ENCODE measurements around the gene AVPI1.
"Not testable (repeated sequence)": the region's sequence is repeated elsewhere in the genome, so short reads cannot be mapped to it uniquely, and the experiment has no call there.

Gene AVPI1

DNA sequence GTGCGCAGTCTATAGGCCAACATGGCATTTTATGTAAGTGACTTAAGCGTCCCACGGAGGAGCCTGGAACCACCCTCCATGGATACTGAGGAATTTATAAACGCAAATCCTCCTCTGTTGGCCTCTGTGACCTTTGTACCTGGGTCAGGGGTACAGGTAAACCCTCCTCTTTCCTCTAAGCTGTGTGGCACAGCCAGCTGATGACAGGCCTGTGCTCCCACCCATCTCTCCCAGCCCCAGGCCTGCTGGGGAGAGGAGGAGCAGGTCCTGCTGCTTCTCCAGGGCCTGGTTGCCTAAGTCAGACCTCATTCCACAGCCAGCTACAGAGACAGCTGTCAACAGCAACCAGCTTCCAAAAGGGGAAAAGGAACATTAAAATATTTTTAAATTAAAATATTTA is 5.0 kb downstream of the AVPI1 start:
- DNase-seq (ENCODE audit: low spot score) = no peak

DNA sequence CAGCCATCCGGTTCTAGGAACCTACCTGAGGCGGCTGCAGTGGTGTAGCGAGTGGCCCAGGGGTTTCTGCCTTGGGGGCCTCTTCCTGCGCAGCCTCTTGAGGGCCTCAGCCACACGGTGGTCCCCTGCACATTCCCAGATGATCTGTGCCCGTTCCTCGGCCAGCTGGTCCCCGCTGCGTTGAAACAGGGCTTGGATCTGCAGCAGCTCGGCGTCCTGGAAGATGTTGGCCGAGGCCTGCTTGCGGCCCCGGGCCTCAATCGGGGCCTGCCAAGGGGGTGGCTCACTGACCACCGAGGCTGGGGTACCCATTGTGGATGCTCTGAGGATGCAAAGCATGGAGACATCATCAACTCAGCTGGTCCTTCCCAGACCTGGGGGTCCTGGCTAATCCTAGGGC is 7.4 kb downstream of the AVPI1 start:
- no peak for DNase-seq (ENCODE audit: low spot score)

DNA sequence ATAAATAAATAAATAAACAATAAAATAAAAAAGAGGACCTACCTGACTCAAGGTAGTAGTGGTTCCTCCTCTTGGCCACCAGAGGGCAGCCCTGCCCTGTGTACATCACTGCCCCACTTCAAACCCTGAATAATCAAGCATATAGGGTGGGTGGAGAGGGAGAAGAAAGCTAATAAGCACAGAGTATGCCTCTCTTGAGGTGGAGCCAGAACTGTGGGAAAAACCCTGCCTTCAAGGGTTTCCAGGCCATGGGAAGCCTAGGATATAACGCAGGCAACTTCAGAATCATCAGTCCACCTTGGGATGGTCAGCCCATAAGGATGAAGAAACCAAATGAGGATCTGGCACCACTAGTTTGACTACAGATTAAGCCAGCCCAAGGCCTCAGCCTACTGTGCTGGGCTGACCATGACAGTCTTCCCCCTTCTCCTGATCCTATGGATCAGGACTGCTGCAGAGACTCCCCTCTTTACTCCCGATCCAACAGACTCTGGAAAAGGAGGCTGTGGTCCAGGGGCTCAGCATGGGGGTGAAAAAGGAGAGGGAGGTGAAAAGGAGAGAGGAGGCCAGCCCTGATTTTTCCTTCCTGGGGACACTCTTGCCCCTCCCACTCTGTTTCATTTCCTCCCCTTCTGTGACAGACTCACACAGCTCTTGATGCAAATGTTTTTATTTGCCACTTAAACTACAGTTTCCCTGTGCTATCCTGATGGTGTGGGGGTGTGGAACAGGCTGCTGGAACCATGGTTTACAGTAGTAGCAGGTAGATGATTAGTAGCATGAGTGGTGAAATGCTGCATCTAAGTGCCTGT is 10.1 kb downstream of the AVPI1 start:
- peak; percentile 58 for DNase-seq (ENCODE audit: low spot score)

DNA sequence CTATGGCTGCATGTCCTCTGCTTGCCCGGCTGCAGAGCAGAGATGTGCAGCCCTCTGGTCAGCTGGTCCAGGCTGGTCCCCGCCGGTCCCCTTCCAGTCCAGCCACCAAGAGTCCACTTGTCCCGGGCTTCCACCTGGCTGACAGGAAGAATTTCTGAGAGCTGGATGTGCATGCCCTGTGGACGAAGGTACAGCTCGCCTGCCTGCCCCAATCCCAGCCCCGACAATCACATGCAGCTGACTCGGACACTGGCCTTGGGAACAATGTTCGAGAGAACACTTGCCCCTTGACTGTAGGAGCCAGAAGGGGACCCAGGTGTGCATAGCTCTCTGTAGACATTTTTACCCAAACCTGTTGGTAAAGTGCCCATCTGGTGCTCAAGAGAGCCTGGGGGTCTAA is 11.8 kb downstream of the AVPI1 start:
- DNase-seq (ENCODE audit: low spot score) = no peak

DNA sequence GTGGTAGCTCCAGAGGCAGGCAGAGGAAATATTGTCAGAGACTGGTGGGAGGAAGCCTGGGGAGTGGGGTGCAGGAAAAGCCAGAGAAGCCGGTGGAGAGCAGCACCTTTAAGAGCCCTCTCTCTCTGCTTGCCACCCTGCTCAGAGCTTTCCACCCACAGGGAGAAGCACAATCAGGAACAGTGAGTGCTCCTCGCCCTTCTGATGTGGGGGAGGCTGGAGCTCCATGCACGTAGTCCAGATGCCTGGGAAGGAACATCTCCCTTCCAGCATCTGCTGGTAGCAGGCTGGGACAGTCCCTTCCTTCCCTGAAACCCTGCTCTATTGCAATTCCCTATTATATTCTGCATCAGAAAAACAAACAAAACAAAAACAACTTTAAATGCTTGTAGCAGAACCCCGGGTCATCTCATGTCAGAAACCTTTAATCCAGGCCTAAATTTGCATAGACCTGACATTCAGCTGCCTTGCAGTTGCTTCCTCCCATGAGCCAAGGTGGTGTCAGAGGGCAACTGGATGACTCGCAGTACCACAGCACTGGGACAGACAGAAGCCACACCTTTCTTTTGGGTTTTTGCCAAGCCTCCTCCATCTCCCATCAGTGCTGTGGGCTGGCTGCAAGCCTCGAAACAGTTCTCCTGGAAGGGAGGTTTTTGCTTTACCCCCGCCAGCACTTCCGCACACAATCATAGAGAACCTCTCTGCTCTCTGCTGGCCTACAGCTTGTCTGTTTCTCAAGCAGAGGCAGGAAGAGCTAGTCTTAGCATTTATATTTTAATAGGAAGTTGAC is 13.1 kb downstream of the AVPI1 start:
- peak; percentile 74 for DNase-seq (ENCODE audit: low spot score)

DNA sequence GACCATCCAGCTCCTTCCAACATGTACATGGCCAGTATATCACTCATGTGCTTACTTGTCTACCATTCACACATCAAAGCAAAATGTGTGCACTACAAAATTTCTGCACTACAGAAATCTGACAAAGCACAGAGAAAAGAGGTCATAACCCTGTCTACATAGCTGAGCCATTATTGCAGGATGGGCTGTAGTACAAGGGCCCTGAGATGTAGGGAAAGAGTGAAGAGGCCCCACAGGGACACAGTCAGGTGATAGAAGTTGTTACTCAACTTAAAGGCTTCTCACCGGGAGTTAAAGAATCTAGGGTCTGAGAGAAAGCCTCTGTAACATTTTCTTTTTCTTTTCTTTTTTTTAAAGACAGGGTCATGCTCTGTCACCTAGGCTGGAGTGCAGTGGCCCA is 17.5 kb downstream of the AVPI1 start:
- no peak for DNase-seq (ENCODE audit: low spot score)

DNA sequence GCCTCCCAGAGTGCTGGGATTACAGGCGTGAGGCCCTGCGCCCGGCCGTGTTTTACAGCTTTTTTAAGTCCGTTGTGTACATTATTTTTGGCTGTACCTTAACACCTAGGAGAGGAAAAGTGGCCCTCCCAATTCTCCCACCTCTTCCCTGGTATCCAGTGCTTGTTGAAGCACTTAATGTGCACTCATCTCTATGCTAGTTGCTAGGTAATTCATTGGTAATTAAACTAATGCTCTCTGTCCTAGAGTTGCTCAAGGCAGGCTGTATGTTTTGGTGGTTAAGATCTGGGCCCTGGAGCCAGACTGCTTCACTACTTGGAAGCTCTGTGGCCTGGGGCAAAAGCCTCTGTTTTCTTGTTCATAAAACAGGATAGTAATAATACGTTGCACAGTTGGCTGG is 19.6 kb downstream of the AVPI1 start:
- DNase-seq (ENCODE audit: low spot score) = no peak

DNA sequence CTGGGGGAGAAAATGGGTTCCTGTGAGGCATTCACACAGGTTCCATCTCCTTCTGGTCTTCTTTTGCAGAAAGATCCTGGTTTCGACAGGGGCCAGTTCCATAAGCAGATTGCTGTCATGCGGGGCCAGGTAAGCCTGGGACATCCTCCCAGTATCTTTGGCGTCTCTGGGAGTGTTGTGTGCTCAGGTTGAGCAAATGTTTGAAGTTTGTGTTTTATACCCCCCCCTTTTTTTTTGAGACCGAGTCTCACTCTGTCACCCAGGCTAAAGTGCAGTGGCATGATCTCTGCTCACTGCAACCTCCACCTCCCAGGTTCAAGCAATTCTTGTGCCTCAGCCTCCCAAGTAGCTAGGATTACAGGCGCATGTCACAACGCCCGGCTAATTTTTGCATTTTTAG is 20.0 kb downstream of the AVPI1 start:
- no peak for DNase-seq (ENCODE audit: low spot score)

DNA sequence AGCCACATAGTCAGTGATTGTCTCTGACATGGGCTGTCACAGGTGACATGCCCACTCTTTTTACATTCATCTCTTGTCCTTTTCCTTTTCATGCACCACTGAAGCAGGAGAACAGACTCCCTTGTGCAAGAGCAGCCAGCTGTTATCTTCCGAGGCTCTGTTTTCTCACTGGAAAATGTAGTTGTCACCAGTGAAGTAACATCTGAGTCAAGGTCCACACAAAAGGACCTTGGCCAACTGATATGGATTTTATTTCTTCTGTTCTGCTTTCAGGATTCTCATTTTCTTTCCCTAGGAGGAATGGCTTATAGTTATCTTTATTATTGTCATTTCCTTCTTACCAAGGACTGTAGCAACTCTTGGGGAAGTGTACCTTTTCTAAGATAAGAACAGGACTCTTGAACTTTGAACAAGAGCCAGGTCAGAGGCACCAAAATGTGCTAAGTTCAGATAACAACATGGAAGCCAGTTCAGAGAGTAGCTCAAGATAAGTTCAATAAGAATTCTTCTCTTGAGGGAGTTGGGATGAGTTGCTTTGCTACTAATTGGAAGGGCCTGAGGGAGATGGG is 22.7 kb downstream of the AVPI1 start:
- no peak for DNase-seq (ENCODE audit: low spot score)

DNA sequence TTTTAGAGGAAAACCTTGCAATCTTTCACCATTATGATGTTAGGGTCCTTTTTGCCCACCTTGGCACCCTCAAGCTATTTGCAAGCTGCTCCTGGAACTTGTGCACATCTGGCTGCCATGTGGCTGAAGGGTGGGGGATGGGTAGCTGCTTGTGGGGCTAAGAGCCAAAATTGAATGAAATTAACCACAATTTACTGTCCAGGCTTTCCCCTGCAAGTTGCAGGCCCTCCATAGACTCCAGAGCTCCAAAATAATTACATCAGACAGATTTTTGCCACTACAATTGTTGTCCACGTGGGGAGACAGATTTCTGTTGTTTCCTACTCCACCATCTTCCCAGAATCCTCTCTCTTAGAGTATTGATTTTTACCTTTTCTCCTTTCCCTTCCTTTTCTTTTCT is 27.5 kb downstream of the AVPI1 start:
- no peak for DNase-seq (ENCODE audit: low spot score)

DNA sequence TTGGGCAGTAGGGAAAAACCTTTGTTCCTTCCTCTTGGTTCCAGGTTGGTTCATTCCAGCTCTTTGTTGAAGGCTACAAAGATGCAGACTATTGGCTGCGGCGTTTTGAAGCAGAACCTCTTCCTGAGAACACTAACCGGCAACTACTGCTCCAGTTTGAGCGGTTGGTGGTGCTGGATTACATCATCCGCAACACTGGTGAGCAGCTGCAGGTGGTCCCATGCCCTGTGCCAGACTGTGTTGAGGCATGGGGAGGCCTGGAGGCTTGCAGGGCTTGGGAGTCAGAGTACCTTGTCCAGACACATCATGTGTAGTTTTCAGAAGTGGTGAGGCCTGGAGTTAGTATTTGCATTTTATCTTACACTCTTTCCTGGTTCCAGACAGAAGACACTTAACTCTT is 30.3 kb downstream of the AVPI1 start:
- DNase-seq (ENCODE audit: low spot score) = no peak

DNA sequence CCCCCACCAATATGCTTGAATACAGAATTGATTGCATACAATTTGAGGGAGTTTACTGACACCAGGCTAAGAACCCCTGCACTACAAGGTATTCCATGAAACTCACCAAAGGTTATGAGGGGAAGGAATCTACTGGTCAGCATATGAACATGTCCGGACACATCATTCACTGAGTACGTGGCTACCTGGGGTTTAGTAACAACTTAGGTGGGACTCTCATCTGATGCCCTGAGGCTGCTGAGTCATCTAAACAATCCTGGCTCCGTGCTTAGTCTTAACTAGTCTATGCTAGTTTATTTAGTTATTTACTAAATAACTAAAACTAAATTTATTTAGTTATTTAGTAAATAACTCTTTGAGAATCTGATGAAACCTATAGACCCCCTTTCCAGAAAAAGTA is 35.3 kb downstream of the AVPI1 start:
- DNase-seq (ENCODE audit: low spot score) = no peak

DNA sequence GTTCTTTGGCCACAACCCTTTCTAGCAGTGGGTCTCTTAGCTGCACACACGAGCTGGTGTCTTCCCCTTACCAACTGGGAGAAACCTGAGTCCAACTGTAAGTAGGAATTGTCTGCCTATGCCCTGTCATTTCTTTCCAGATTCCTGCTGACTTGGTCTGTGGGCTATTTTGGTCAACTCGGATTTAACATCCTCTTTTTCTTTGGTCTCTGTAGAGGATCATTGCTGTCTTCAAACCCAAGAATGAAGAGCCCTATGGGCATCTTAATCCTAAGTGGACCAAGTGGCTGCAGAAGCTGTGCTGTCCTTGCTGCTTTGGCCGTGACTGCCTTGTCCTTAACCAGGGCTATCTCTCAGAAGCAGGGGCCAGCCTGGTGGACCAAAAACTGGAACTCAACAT is 36.3 kb downstream of the AVPI1 start:
- DNase-seq (ENCODE audit: low spot score) = no peak

DNA sequence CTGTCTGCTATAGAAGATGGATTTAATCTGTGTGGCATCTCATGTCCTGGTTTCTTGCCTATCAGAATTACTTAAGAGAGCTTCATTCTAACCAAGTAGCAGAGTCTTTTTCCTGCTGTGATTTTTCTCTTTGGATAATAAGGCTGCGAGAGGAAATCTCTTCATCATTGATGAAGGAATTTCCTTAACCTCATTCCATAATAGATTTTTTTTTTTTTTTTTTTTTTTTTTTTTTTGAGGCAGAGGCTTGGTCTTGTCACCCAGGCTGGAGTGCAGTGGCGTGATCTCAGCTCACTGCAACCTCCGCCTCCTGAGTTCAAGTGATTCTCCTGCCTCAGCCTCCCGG is 37.7 kb downstream of the AVPI1 start:
- DNase-seq (ENCODE audit: low spot score) = not testable (repeated sequence)

DNA sequence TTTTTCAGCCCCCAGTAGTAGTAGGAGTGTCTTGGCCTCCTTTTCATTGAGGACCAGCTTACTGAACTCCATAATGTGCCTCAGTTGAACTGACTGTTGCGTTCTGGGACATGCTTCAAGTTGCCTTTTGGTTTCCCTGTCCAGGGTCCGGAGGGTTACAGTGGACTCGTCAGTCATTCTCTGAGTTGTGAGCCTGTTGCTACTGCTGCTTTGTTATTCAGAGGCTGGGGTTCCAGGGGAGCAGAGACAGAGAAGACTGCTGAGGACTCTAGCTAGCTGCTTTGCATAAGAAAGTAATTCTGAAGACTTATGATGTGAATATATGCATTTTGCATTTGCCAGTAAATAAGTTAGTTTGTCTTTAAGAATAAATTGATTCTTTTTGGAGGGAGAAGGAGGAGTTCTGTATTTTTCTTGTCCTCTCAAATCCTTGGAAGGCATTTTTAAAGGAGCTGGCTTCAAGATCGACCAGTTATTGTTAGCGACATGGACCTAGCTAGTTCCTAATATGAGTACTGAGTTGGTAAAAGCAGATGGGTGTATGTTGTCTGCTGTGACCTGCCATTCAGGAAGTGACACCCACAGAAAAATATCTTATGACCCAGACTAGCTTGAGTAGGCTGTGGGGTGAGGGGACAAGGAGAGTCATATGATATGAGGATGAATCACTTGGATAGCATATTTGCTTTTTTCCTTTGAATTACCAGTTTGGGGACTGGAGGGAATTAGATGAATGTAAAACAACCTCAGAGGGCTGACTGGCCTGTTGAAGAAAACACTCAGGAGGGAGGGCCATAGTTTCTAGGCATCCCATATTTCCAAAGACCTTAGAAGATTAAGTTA is 38.3 kb downstream of the AVPI1 start:
- peak; percentile 98 for DNase-seq (ENCODE audit: low spot score)

DNA sequence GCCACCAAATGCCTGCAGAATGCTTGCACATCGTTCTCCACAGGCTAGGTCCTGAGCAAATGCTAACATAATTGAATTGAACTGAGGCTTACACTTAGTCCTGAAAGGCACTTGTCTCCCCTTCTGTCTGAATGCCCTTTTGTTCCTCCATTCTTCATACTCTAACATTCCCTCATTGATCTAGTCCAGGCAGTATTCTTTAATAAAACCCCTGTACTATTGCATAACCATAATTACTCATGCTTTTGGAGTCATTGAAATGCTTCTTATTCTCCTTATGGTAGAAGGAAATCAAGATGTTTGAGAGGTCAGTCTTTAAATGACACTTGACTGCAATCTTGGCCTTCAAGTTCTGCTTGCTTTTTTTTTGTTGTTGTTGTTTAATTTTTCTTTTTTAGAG is 39.5 kb downstream of the AVPI1 start:
- DNase-seq (ENCODE audit: low spot score) = peak; percentile 62

DNA sequence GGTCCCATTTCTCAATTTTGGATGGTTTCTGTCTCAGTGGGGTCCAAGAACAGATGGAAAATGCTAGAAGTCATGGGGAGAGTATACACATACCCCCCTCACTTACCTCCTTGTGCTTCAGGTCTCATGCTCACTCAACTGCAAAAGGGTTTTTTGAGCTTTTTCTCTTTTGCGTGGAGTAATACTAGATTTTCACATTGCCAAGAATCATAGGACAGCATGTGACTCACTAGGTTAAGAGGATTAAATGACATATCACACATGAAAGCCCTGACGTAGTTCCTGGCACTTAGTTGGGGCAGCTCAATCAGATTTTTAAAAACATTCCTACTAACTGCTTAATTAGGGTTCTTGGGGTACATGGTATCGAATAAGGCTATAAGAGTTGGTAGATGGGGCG is 42.1 kb downstream of the AVPI1 start:
- DNase-seq (ENCODE audit: low spot score) = no peak

DNA sequence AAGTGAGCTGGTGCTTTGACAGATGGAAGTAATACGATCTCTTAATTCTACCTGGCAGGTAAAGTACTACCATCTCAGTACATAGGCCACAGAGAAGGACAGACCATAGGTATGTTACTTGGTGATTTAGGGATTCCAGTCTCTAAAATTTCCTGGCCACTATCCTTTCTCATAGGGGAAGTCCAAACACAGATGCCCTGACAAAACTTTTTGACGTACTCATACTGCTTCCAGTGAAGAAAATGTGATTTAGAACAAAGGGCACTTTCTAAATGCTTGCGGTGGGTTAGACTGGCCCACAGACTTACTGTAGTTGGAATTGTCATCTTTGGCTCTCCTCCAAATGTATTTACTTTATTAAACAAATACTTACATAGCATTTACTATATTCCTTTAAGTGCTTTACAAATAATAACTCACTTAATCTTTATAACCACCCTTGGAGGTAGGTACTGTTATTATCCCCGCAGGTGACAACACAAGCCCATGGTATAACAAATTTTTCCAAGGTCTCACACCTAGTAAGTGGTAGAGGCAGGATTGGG is 43.5 kb downstream of the AVPI1 start:
- DNase-seq (ENCODE audit: low spot score) = no peak

DNA sequence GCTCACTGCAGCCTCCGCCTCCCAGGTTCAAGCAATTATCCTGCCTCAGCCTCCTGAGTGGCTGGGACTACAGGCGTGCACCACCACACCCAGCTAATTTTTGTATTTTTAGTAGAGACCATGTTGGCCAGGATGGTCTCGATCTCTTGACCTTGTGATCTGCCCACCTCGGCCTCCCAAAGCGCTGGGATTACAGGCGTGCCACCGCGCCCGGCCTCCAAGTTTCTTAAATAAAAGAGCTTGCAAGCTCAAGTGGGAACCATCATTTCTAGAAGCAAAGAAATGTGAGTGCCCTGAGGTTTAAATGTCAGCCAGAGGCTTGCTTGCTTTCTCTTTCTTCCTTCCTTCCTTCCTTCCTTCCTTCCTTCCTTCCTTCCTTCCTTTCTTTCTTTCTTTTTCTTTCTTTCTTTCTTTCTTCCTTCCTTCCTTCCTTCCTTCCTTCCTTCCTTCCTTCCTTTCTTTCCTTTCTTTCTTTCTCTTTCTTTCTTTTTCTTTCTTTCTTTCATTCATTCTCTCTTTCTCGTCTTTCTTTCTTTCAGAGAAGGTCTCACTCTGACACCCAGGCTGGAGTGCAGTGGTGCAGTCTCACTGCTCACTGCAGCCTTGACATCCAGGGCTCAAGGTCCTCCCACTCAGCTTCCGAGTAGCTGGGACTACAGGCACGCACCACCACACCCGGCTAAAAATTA is 44.4 kb downstream of the AVPI1 start:
- DNase-seq (ENCODE audit: low spot score) = not testable (repeated sequence)

DNA sequence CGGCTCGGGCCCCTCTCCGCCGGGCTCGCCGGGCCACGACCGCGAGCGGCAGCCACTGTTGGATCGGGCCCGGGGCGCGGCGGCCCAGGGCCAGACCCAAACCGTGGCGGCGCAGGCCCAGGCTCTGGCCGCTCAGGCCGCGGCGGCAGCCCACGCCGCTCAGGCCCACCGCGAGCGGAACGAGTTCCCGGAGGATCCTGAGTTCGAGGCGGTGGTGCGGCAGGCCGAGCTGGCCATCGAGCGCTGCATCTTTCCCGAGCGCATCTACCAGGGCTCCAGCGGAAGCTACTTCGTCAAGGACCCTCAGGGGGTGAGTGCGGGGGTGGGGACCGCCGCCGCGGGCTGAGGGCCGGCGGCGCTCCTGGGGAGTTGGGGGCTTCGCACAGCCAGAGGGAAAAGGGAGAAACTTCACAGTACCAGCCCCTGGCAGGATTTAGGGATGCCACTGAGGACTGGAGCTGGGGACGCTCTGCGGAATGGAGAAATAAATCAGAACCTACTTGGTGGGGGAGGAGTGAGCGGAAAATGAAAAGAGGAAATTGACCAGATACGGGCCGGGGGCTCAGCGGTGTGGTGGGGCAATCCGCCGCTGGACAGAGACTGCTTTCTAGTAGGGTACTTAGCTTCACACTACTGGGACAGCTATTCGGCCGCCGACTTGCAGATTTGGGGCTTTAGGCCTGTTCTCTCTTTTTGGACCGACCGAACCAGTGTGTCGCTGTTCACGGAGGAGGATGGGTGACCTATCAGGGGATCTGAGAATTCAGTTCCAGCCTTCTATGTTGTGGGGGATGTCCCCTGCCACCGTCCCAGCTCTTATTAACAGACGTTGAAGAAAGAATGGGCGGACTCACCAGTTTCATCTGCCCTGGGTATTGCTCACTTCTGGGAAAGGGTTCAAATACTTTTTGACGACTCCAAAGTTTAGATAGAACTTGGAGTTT is 45.9 kb downstream of the AVPI1 start:
- DNase-seq (ENCODE audit: low spot score) = peak; percentile 70
